Measurements from ENCODE around the gene KIF13A. TPM values are rescaled to one million over a fixed set of nuclear protein-coding genes. Genes with fewer than 3 reads are reported as not detected.

Gene KIF13A
- total and polyA plus RNA-seq, 12 donors: 17.4 to 91.6 (median 52.3) TPM

- no peak overlapping the region for H3K4me3 ChIP-seq
- H3K36me3 ChIP-seq (replicated peaks in 1 of 2): no peaks in the 10 kb centered on the region
- intact Hi-C loops (cut with DNase I): no loop called here
- WGBS, 4 donors: 81 to 88% (median 83%) methylated on average over 4 of the region's 4 CpGs
- TF ChIP-seq CTCF (IDR thresholded peaks at IDR 0.05) (no peak), POLR2A (IDR thresholded peaks at IDR 0.05) (no peak)
- H3K27ac ChIP-seq: no peak overlapping the region
- peaks cover 0 to 22% of the 10 kb centered on the region in 2 donors for H3K4me1 ChIP-seq (replicated peaks in 1 of 2)
- DNase-seq: no peak
- H3K9me3 ChIP-seq (replicated peaks in 1 of 3): no peaks in the 10 kb centered on the region
- H3K27me3 ChIP-seq: no peaks in the 10 kb centered on the region
Observed at GRCh38 chr6:17957904-17958620, 29.4 kb downstream of the KIF13A start.

GRCh38 chr6:17957498-17957897, 29.9 kb downstream of the KIF13A start:
- DNase-seq: peak in 1 of 7 donors; percentile 14
- intact Hi-C loops (cut with DNase I): no loop called here
- peaks cover 0 to 20% of the 10 kb centered on the region in 2 donors for H3K4me1 ChIP-seq (replicated peaks in 1 of 2)
- H3K36me3 ChIP-seq (replicated peaks in 1 of 2): no peaks in the 10 kb centered on the region
- TF ChIP-seq POLR2A (IDR thresholded peaks at IDR 0.05): no peak
- no peak for TF ChIP-seq CTCF (IDR thresholded peaks at IDR 0.05)
- no peaks in the 10 kb centered on the region for H3K9me3 ChIP-seq (replicated peaks in 1 of 3)
- H3K27me3 ChIP-seq: no peaks in the 10 kb centered on the region
- H3K4me3 ChIP-seq: no peak overlapping the region
- WGBS, 4 donors: 14 to 33% (median 29%) methylated on average over 1 of the region's 1 CpG
- H3K27ac ChIP-seq: peak overlapping the region in 1 of 5 donors; percentile 9

- no peak overlapping the region for H3K27ac ChIP-seq
- DNase-seq: no peak
- H3K27me3 ChIP-seq: no peaks in the 10 kb centered on the region
- no peaks in the 10 kb centered on the region for H3K9me3 ChIP-seq (replicated peaks in 1 of 3)
- no peaks in the 10 kb centered on the region for H3K36me3 ChIP-seq (replicated peaks in 1 of 2)
- H3K4me1 ChIP-seq (replicated peaks in 1 of 2): peaks cover 0 to 17% of the 10 kb centered on the region in 2 donors
- no peak overlapping the region for H3K4me3 ChIP-seq
- TF ChIP-seq POLR2A (IDR thresholded peaks at IDR 0.05) (no peak), CTCF (IDR thresholded peaks at IDR 0.05) (no peak)
- 85 to 97% (median 91%) methylated on average over 3 to 5 of the region's 5 CpGs for WGBS, 4 donors
- intact Hi-C loops (cut with DNase I): no loop called here
Observed at GRCh38 chr6:17957086-17957485, 30.3 kb downstream of the KIF13A start.

GRCh38 chr6:17950095-17950494, 37.3 kb downstream of the KIF13A start:
- intact Hi-C loops (cut with DNase I): no loop called here
- TF ChIP-seq POLR2A (IDR thresholded peaks at IDR 0.05): no peak
- DNase-seq: no peak
- Histone ChIP-seq H3K36me3 (replicated peaks in 1 of 2) (no peaks in the 10 kb centered on the region), H3K27me3 (no peaks in the 10 kb centered on the region), H3K27ac (no peak overlapping the region), H3K4me3 (no peak overlapping the region), H3K4me1 (replicated peaks in 1 of 2) (peaks cover 8 to 18% of the 10 kb centered on the region in 2 donors), H3K9me3 (replicated peaks in 1 of 3) (no peaks in the 10 kb centered on the region)

GRCh38 chr6:17949168-17949567, 38.3 kb downstream of the KIF13A start:
- intact Hi-C loops (cut with DNase I): no loop called here
- 85 to 94% (median 91%) methylated on average over 2 of the region's 2 CpGs for WGBS, 4 donors
- TF ChIP-seq CTCF (IDR thresholded peaks at IDR 0.05) (no peak), POLR2A (IDR thresholded peaks at IDR 0.05) (no peak)
- Histone ChIP-seq H3K4me3 (no peak overlapping the region), H3K4me1 (replicated peaks in 1 of 2) (peaks cover 12 to 27% of the 10 kb centered on the region in 2 donors), H3K27ac (no peak overlapping the region), H3K9me3 (replicated peaks in 1 of 3) (no peaks in the 10 kb centered on the region), H3K36me3 (replicated peaks in 1 of 2) (no peaks in the 10 kb centered on the region), H3K27me3 (no peaks in the 10 kb centered on the region)
- no peak for DNase-seq
